Transverse colon (tissue), 4 donors: ENCODE measurements around the gene MREG.

Source experiments
- POLR2A ChIP-seq: fragments of 450-650 bp; IDR thresholded peaks from one replicate; pipeline ENCODE4 v1.6.1; 2016; ENCODE audit warnings: antibody characterized with exemption, mild to moderate bottlenecking, moderate library complexity
- POLR2AphosphoS5 ChIP-seq, 3 donors: sonication (generic); formaldehyde crosslinking; IDR thresholded peaks; one replicate each; pipeline ENCODE4 v1.6.1; 2016; ENCODE audit warnings: antibody characterized with exemption in 3 of 3
- TF ChIP-seq, protein P1 (sequence below), 5 experiments: fragments of 200-600 bp in 3 of 5; fragments of 450-650 bp in 2 of 5; sonication (generic) in 3 of 5; IDR thresholded peaks; 1 replicate in 2 of 5; 2 replicates in 3 of 5; pipeline ENCODE4 v1.5.1; 2016 to 2017; ENCODE audit warnings: antibody characterized with exemption in 5 of 5, inconsistent platforms in 3 of 5, mild to moderate bottlenecking in 2 of 5, moderate library complexity in 1 of 5

DNA sequence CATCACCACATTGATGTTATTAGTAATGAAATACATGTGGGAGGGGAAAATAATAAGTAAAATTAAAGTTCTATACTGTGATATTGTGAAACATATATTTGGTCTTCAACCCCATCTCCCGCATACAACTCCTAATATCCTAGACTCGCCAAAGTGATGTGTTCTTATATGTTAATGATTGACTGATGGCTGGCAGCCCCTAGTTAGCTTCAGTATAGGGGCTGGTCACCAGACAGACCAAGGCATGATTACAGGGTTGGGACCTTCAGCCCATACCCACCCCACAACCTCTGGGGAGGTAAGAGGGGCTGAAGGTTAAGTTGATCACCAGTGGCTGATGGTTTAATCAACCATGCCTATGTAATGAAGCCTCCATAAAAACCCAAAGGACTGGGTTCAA, 28.1 kb upstream of the MREG start:
- TF ChIP-seq, protein P1, sequence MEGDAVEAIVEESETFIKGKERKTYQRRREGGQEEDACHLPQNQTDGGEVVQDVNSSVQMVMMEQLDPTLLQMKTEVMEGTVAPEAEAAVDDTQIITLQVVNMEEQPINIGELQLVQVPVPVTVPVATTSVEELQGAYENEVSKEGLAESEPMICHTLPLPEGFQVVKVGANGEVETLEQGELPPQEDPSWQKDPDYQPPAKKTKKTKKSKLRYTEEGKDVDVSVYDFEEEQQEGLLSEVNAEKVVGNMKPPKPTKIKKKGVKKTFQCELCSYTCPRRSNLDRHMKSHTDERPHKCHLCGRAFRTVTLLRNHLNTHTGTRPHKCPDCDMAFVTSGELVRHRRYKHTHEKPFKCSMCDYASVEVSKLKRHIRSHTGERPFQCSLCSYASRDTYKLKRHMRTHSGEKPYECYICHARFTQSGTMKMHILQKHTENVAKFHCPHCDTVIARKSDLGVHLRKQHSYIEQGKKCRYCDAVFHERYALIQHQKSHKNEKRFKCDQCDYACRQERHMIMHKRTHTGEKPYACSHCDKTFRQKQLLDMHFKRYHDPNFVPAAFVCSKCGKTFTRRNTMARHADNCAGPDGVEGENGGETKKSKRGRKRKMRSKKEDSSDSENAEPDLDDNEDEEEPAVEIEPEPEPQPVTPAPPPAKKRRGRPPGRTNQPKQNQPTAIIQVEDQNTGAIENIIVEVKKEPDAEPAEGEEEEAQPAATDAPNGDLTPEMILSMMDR (IDR thresholded peaks at IDR 0.05) = no peak
- no peak for TF ChIP-seq POLR2AphosphoS5 (IDR thresholded peaks at IDR 0.05)
- TF ChIP-seq POLR2A = no peak
